Fibroblast of lung (primary cell): ENCODE results near the gene SERPINB2.

Experiments
- CTCF ChIP-seq, 2 donors: IDR thresholded peaks in 1 of 2; conservative IDR thresholded peaks in 1 of 2; 1 replicate in 1 of 2; 2 replicates in 1 of 2; pipeline ENCODE4 v1.5.1; 2011 to 2012; ENCODE audit warnings: low read length in 2 of 2, control low read depth in 1 of 2, inconsistent platforms in 1 of 2, low read depth in 1 of 2, mild to moderate bottlenecking in 1 of 2
- EZH2 ChIP-seq: IDR thresholded peaks from 2 replicates; pipeline ENCODE4 v1.5.1; 2012; ENCODE audit warnings: low read length, control low read depth, mild to moderate bottlenecking; ENCODE audit errors: missing control alignments

- TF ChIP-seq CTCF (conservative IDR thresholded peaks at IDR 0.05 in 1 of 2, IDR thresholded peaks at IDR 0.05 in 1 of 2; ENCODE audit: low read depth in 1 of 2, low read length in 2 of 2) (no peak), EZH2 (no peak)
Measured at GRCh38 chr18:63917817-63918216, 30.3 kb downstream of the SERPINB2 start.
